HG03095 (cell line): Measurements from ENCODE around the gene METTL17.
"Not testable (repeated sequence)": the region's sequence is repeated elsewhere in the genome, so short reads cannot be mapped to it uniquely, and the experiment has no call there.

Experiments used
- ATAC-seq: cut with Tn5 transposase; IDR thresholded peaks from one replicate; pipeline ENCODE4 v1.9.1; 2021; ENCODE audit warnings: moderate library complexity; ENCODE audit not compliant: unreplicated experiment

The METTL17 gene

GRCh38 chr14:20989787-20990600 is at the start of gene METTL17:
TSS of gene METTL17 (plus strand) at chr14:20989980. CDS start at chr14:20990003, 23 bp downstream.
- peak; percentile 94 for ATAC-seq

DNA sequence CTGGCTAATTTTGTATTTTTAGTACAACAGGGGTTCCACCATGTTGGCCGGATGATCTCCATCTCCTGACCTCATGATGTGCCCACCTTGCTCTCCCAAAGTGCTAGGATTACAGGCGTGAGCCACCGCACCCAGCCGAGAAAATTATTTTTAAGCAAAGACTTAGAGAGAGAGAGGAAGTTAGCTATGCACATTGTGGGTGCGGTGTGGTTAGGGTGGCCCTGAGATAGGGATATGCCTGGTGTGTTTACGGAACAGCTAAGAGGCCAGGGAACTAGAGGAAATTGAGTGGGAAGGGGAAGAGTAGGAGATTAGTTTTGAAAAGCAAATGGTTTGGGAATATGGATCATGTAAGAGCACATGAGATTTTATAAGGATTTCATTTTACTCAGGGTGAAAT is 44.6 kb upstream of the METTL17 start:
- not testable (repeated sequence) for ATAC-seq

DNA sequence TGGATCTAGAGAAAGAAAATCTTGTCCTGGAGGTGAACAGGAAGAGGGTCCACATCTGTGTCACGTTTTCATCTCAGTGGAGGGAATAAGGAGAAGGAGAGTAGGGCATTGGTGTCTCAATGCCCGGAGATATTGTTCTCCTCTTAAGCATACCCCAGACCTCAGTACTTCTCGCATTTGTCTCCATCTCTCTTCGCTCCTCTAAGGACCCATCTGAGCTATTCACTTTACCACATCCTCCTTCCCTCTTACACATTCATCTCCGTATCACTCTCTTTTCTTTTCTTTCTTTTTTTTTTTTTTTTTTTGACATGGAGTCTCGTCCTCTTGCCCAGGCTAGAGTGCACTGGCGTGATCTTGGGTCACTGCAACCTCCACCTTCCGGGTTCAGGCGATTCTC is 43.1 kb upstream of the METTL17 start:
- not testable (repeated sequence) for ATAC-seq

GRCh38 chr14:20954736-20955537 is 34.8 kb upstream of the METTL17 start, which contains the start of gene RNASE2:
TSS of gene RNASE2 (plus strand) at chr14:20955487. CDS start at chr14:20955772, 285 bp downstream.
- not testable (repeated sequence) for ATAC-seq

- not testable (repeated sequence) for ATAC-seq
These were observed 34.3 kb upstream of the METTL17 start for GRCh38 chr14:20955538-20955873.

DNA sequence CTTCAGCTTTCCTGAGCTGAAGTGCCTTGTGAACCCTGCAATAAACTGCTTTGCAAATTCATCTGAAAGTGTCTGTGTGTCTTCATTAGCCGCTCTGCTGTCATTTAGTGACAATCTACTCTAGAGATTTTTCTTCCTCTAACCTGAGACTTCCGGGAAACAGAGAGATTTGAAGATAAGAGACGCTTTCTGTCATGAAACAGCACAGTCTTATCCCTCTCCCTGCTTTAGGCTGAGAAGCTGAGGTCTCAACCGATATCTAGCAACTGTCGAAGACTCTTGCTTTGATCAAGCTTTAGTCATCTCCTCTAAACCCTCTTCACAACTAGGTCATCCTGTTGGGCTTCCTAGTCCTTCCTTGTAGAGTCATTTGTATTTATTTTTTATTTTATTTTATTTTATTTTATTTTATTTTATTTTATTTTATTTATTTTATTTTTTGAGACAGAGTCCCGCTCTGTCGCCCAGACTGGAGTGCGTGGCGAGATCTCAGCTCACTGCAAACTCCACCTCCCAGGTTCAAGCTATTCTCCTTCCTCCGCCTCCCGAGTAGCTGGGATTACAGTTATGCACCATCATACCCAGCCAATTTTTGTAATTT is 33.3 kb upstream of the METTL17 start:
- no peak for ATAC-seq

DNA sequence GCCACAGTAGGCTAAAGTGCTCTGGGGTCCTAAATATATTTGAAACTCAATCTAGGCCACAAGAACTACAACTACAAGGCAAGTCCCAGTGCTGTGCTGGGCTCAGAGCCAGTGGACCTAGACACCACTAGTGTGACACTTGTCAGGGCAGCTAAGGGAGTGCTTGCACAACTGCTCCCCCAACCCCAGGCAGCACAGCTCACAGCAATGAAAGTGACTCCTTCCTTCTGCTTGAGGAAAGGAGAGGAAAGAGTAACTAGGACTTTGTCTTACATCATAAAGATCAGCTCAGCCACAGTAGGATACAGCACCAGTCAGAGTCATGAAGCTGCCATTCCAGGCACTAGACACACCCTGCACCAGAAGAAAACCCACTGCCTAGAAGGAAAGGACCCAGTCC is 30.8 kb upstream of the METTL17 start:
- not testable (repeated sequence) for ATAC-seq

DNA sequence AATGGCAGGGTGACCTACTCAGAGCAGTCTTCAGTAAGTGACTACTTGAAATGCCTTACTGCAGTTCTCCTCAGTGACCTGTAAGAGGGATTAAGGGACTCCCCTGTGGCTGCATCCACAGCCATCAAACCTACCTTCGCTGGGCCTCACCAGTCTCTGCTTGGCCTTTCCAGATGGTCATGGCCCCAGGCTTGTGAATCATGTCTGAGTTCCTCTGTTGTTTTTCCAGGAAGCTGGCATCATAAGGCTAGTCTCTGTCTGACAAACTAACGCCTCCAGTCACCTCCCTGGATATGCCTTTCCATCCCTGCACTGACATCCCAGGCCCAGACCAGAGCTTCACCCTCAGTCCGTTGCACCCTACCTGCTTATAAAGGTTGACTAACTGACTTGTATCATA is 20.4 kb upstream of the METTL17 start:
- ATAC-seq: no peak

DNA sequence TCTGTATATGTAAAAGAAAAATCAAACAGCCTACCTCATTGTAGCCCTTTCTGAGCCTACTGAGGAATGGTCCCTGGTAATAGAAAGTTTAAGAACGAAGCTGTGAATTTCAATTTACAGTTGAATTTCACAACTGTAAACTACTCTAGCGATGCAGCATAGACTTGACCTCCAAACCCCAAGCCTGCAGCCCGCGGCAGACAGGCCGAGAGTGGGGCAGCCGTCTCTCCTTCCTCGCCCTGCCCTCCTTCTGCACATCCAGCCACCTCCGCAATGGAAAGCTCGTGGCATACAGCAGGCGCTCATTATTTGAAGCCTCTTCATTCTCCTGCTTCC is 19.2 kb upstream of the METTL17 start:
- peak; percentile 12 for ATAC-seq

DNA sequence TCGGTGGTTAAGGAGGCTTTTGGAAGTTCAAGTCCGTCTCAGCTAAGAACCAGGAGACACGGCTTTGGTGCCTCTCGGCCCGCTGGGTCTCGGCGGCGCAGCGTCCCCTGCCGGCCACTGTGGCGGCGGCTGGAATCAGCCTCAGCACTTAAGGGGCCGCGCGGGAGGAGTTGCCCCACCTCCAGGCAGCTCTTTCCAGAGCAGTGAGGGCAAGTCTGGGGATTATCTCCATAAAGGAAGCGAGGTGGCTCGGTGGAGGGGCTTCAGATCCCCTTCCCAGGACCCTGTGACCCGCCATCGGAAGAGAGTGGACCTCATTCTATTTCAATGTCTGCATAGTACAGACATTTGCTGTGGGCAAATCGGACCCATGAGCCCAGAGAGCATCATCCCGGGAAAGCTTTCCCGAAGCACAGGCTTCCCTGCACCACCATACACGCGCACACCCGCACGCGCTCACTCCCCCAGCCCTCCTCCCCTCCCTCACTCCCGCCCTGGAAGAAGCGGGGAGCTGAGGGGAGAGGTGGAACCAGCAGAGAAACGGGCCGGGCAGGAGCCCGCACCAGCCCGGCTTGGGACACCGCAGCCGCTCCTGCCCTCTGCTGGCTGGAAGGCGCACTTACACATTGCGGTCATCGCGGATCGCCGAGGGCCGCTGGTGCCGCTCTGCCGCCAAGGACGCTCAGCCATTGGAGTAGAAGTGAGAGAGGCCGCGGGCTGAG is 18.6 kb upstream of the METTL17 start:
- peak; percentile 88 for ATAC-seq

GRCh38 chr14:20971705-20972021 is 18.1 kb upstream of the METTL17 start:
- peak; percentile 10 for ATAC-seq

- ATAC-seq: no peak
These were observed 16.3 kb upstream of the METTL17 start for GRCh38 chr14:20973501-20973900.

- no peak for ATAC-seq
These were observed 13.5 kb upstream of the METTL17 start for GRCh38 chr14:20976291-20976690.

GRCh38 chr14:20978687-20979086 is 11.1 kb upstream of the METTL17 start:
- no peak for ATAC-seq

DNA sequence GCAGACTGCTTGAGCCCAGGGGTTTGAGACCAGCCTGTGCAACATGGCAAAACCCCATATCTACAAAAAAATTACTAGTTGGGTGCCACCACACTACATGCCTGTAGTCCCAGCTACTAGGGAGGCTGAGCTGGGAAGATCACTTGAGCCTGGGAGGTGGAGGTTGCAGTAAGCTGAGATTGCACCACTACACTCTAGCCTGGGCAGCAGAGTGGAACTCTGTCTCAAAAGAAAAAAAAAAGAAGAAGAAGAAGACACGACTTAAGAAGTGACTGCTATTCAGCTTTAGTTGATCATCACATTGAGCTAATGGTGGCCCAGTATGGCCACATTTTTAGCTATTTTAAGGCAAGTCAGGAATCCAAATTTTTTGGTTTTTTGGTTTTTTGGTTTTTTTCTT is 8.9 kb upstream of the METTL17 start:
- no peak for ATAC-seq

GRCh38 chr14:20982646-20983369 is 7.0 kb upstream of the METTL17 start:
- ATAC-seq: no peak

- ATAC-seq: not testable (repeated sequence)
These were observed 4.1 kb upstream of the METTL17 start for GRCh38 chr14:20985650-20986049.

GRCh38 chr14:20986811-20987210 is 3.0 kb upstream of the METTL17 start:
- no peak for ATAC-seq

GRCh38 chr14:20988717-20989470 is 886 bp upstream of the METTL17 start:
- no peak for ATAC-seq

GRCh38 chr14:20989471-20989786 is 351 bp upstream of the METTL17 start:
- ATAC-seq: no peak
